Ishikawa (cell line): Measurements from ENCODE around the gene RAVER2.

Experiments used
- CEBPB ChIP-seq: IDR thresholded peaks from 2 replicates; pipeline ENCODE4 v1.6.1; 2012
- CREB1 ChIP-seq: IDR thresholded peaks from 2 replicates; pipeline ENCODE4 v1.6.1; 2012; ENCODE audit warnings: low read depth
- EGR1 ChIP-seq: IDR thresholded peaks from 2 replicates; pipeline ENCODE4 v1.6.1; 2012
- EP300 ChIP-seq: IDR thresholded peaks from 2 replicates; pipeline ENCODE4 v1.6.1; 2012; ENCODE audit warnings: borderline replicate concordance
- FOXM1 ChIP-seq: IDR thresholded peaks from 2 replicates; pipeline ENCODE4 v1.6.1; 2012; ENCODE audit warnings: low read depth, borderline replicate concordance
- MAX ChIP-seq: IDR thresholded peaks from 2 replicates; pipeline ENCODE4 v1.6.1; 2012
- NFIC ChIP-seq: IDR thresholded peaks from 2 replicates; pipeline ENCODE4 v1.6.1; 2012
- RAD21 ChIP-seq: IDR thresholded peaks from 2 replicates; pipeline ENCODE4 v1.6.1; 2012; ENCODE audit warnings: low read depth
- REST ChIP-seq: IDR thresholded peaks from 2 replicates; pipeline ENCODE4 v1.6.1; 2012; ENCODE audit warnings: low read depth, mild to moderate bottlenecking
- TAF1 ChIP-seq: IDR thresholded peaks from 2 replicates; pipeline ENCODE4 v1.6.1; 2012; ENCODE audit warnings: low read depth, mild to moderate bottlenecking
- TCF12 ChIP-seq: IDR thresholded peaks from 2 replicates; pipeline ENCODE4 v1.6.1; 2012; ENCODE audit warnings: low read depth
- TEAD4 ChIP-seq: IDR thresholded peaks from 2 replicates; pipeline ENCODE4 v1.6.1; 2012
- USF1 ChIP-seq: IDR thresholded peaks from 2 replicates; pipeline ENCODE4 v1.6.1; 2012
- YY1 ChIP-seq: IDR thresholded peaks from 2 replicates; pipeline ENCODE4 v1.6.1; 2012; ENCODE audit warnings: low read depth
- ZBTB7A ChIP-seq: IDR thresholded peaks from 2 replicates; pipeline ENCODE4 v1.6.1; 2012; ENCODE audit warnings: low read depth

The RAVER2 gene

GRCh38 chr1:64790832-64791487, 46.1 kb downstream of the RAVER2 start:
- no peak for TF ChIP-seq RAD21
- TF ChIP-seq TCF12: no peak
- TF ChIP-seq FOXM1: no peak

- TF ChIP-seq CEBPB: no peak
Observed at GRCh38 chr1:64798872-64799271, 54.0 kb downstream of the RAVER2 start.

GRCh38 chr1:64801851-64802523, 57.1 kb downstream of the RAVER2 start:
- TF ChIP-seq EP300 (no peak), CREB1 (no peak), TEAD4 (no peak), NFIC (no peak), ZBTB7A (no peak), EGR1 (no peak), TCF12 (no peak), REST (no peak), FOXM1 (no peak), TAF1 (no peak), YY1 (no peak), MAX (no peak)

GRCh38 chr1:64809309-64809708, 64.4 kb downstream of the RAVER2 start:
- TF ChIP-seq TEAD4 (no peak), NFIC (no peak), RAD21 (no peak), YY1 (no peak), EP300 (no peak)

- TF ChIP-seq TCF12 (no peak), CREB1 (no peak), TAF1 (no peak), ZBTB7A (no peak), FOXM1 (no peak), MAX (no peak), CEBPB (no peak), EP300 (no peak)
Observed at GRCh38 chr1:64810001-64810400, 65.1 kb downstream of the RAVER2 start.

- TF ChIP-seq RAD21 (no peak), NFIC (no peak), CREB1 (no peak), ZBTB7A (no peak), TAF1 (no peak), USF1 (no peak), YY1 (no peak), FOXM1 (no peak), EGR1 (no peak), EP300 (no peak), TCF12 (no peak), CEBPB (no peak)
Observed at GRCh38 chr1:64811131-64811530, 66.3 kb downstream of the RAVER2 start.

- no peak for TF ChIP-seq CEBPB
- TF ChIP-seq EGR1: no peak
- no peak for TF ChIP-seq EP300
- TF ChIP-seq CREB1: no peak
- TF ChIP-seq TAF1: no peak
Observed at GRCh38 chr1:64814427-64814826, 69.6 kb downstream of the RAVER2 start.

- TF ChIP-seq EGR1: no peak
- no peak for TF ChIP-seq NFIC
- TF ChIP-seq REST: no peak
- no peak for TF ChIP-seq CREB1
- TF ChIP-seq ZBTB7A: no peak
- TF ChIP-seq TEAD4: no peak
- no peak for TF ChIP-seq FOXM1
- no peak for TF ChIP-seq CEBPB
- TF ChIP-seq USF1: no peak
- no peak for TF ChIP-seq TAF1
- no peak for TF ChIP-seq EP300
- TF ChIP-seq RAD21: no peak
- TF ChIP-seq YY1: no peak
- TF ChIP-seq TCF12: no peak
- no peak for TF ChIP-seq MAX
Observed at GRCh38 chr1:64822621-64823020, 77.7 kb downstream of the RAVER2 start.
